Trophoblast cell (in vitro differentiated cells and primary cell): ENCODE results near the gene KCNJ10.

ENCODE experiments used
- DNase-seq, 2 donors: peaks; one replicate each; pipeline ENCODE4 v3.0.0-alpha.2; 2016
- H2AFZ ChIP-seq: 2 replicates; pipeline ENCODE4 v1.6.1; 2013; ENCODE audit warnings: low read length, moderate library complexity, mild to moderate bottlenecking; ENCODE audit not compliant: insufficient read depth, poor library complexity
- H2AK5ac ChIP-seq: 2 replicates; pipeline ENCODE4 v1.6.1; 2013; ENCODE audit warnings: mild to moderate bottlenecking, low read length
- H2BK120ac ChIP-seq: 2 replicates; pipeline ENCODE4 v1.6.1; 2013; ENCODE audit warnings: low read length, mild to moderate bottlenecking, moderate library complexity; ENCODE audit not compliant: insufficient read depth, poor library complexity
- H2BK12ac ChIP-seq: 2 replicates; pipeline ENCODE4 v1.6.1; 2013; ENCODE audit warnings: mild to moderate bottlenecking, low read length, moderate library complexity
- H2BK5ac ChIP-seq: 2 replicates; pipeline ENCODE4 v1.6.1; 2013; ENCODE audit warnings: low read length, low read depth, moderate library complexity, mild to moderate bottlenecking; ENCODE audit not compliant: poor library complexity
- H3K14ac ChIP-seq: 2 replicates; pipeline ENCODE4 v1.6.1; 2013; ENCODE audit warnings: mild to moderate bottlenecking, low read length
- H3K18ac ChIP-seq: 2 replicates; pipeline ENCODE4 v1.6.1; 2013; ENCODE audit warnings: mild to moderate bottlenecking, low read length
- H3K23ac ChIP-seq: 2 replicates; pipeline ENCODE4 v1.6.1; 2013; ENCODE audit warnings: low read length
- H3K27ac ChIP-seq: 2 replicates; pipeline ENCODE4 v1.5.1; 2013; ENCODE audit warnings: low read depth, mild to moderate bottlenecking, inconsistent platforms, low read length, moderate library complexity
- H3K27me3 ChIP-seq: 2 replicates; pipeline ENCODE4 v1.6.1; 2013; ENCODE audit warnings: inconsistent platforms, mild to moderate bottlenecking, low read length, moderate library complexity; ENCODE audit not compliant: insufficient read depth
- H3K36me3 ChIP-seq, 2 experiments: 1 replicate in 1 of 2; 2 replicates in 1 of 2; pipeline ENCODE4 v1.6.1; 2013; ENCODE audit warnings: low read length in 2 of 2, mild to moderate bottlenecking in 2 of 2, moderate library complexity in 1 of 2; ENCODE audit not compliant: insufficient read depth in 2 of 2, control insufficient read depth in 1 of 2
- H3K4ac ChIP-seq: 2 replicates; pipeline ENCODE4 v1.6.1; 2013; ENCODE audit warnings: low read depth, mild to moderate bottlenecking, low read length, moderate library complexity
- H3K4me1 ChIP-seq, 2 experiments: 1 replicate in 1 of 2; 2 replicates in 1 of 2; pipeline ENCODE4 v1.6.1; 2013; ENCODE audit warnings: low read length in 2 of 2, mild to moderate bottlenecking in 2 of 2, moderate library complexity in 1 of 2; ENCODE audit not compliant: insufficient read depth in 2 of 2, control insufficient read depth in 1 of 2
- H3K4me2 ChIP-seq: 2 replicates; pipeline ENCODE4 v1.6.1; 2013; ENCODE audit warnings: inconsistent platforms, mild to moderate bottlenecking, low read length, moderate library complexity
- H3K4me3 ChIP-seq: 2 replicates; pipeline ENCODE4 v1.5.1; 2013; ENCODE audit warnings: mild to moderate bottlenecking, low read depth, low read length, inconsistent platforms
- H3K79me1 ChIP-seq: one replicate; pipeline ENCODE4 v1.6.1; 2013; ENCODE audit warnings: low read length
- H3K79me2 ChIP-seq: 2 replicates; pipeline ENCODE4 v1.6.1; 2013; ENCODE audit warnings: low read length, mild to moderate bottlenecking; ENCODE audit not compliant: control insufficient read depth, insufficient read depth, poor library complexity
- H3K9ac ChIP-seq: 2 replicates; pipeline ENCODE4 v1.6.1; 2013; ENCODE audit warnings: mild to moderate bottlenecking, low read length
- H3K9me3 ChIP-seq: 2 replicates; pipeline ENCODE4 v1.6.1; 2013; ENCODE audit warnings: low read depth, mild to moderate bottlenecking, control low read depth, inconsistent platforms, low read length; ENCODE audit not compliant: insufficient read depth
- H4K12ac ChIP-seq: 2 replicates; pipeline ENCODE4 v1.6.1; 2013; ENCODE audit warnings: low read depth, mild to moderate bottlenecking, low read length, moderate library complexity
- H4K8ac ChIP-seq: 2 replicates; pipeline ENCODE4 v1.6.1; 2013; ENCODE audit warnings: low read depth, mild to moderate bottlenecking, low read length, moderate library complexity
- H4K91ac ChIP-seq: one replicate; pipeline ENCODE4 v1.6.1; 2013; ENCODE audit warnings: low read depth, mild to moderate bottlenecking, low read length, moderate library complexity
- WGBS: extraction: QIAGEN DNeasy Blood & Tissue Kit; methylation state at CpG from one replicate; pipeline ENCODE4 v1.1.7; 2013; ENCODE audit warnings: missing lambda C conversion rate; ENCODE audit not compliant: insufficient read length, insufficient coverage; ENCODE audit errors: extremely low coverage; 5-methylcytosine and 5-hydroxymethylcytosine counted together

Gene KCNJ10

DNA sequence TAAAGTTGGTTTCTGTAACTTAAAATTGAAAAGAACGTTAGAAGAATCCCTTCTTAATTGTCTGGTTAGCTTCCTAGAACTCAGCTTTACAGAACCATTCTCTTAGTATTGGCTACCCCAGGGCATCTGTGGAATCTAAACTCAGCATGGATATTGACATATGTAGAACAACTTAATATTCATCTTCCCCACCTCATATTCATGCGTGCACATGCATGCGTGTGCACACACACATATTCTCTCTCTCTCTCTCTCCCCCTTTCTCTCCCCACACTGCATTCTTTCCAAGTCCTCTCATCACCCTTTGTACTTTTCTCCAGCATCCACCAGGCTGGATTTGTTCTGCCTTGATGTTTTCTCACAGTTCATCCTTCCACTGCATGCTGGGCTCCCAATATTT lies 51.6 kb downstream of the KCNJ10 start:
- Histone ChIP-seq H2BK12ac (no peak overlapping the region), H3K36me3 (no peaks in the 10 kb centered on the region), H4K91ac (no peak overlapping the region), H3K4ac (no peak overlapping the region), H3K9ac (no peak overlapping the region), H2AK5ac (no peak overlapping the region), H3K79me2 (no peaks in the 10 kb centered on the region), H2AFZ (no peak overlapping the region), H3K9me3 (no peaks in the 10 kb centered on the region), H3K4me2 (no peak overlapping the region), H3K4me1 (peaks cover 0 to 2% of the 10 kb centered on the region in 2 experiments), H3K4me3 (no peak overlapping the region), H3K27ac (no peak overlapping the region), H2BK120ac (no peak overlapping the region), H3K14ac (no peak overlapping the region), H4K12ac (no peak overlapping the region), H3K79me1 (peaks cover 1% of the 10 kb centered on the region), H4K8ac (no peak overlapping the region), H3K23ac (no peak overlapping the region), H3K18ac (no peak overlapping the region), H3K27me3 (no peaks in the 10 kb centered on the region), H2BK5ac (no peak overlapping the region)
- DNase-seq = no peak
- WGBS = no CpG with 5 or more reads among the region's 3 CpGs

DNA sequence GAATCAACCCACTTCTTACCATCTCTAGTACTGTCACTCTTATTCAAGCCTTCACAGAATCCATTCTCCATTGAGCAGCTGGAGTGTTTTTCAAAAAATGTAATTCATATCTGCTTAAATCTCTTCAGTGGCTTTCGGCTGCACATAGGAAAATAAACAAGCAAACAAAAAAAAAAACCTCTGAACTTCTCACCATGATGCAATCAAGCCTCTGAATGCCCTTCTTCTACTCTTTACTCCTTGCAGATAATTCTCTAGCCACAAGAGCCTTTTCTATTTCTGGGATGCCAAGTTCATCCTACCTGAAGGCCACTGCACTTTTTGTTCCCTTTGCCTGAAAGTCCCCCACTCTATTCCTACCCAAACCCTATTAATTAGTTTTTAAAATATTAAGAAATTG lies 52.4 kb downstream of the KCNJ10 start:
- Histone ChIP-seq H3K79me2 (no peaks in the 10 kb centered on the region), H2BK120ac (no peak overlapping the region), H2AFZ (no peak overlapping the region), H3K9me3 (no peaks in the 10 kb centered on the region), H3K79me1 (peaks cover 1% of the 10 kb centered on the region), H2BK5ac (no peak overlapping the region), H3K27me3 (no peaks in the 10 kb centered on the region), H3K23ac (no peak overlapping the region), H2BK12ac (no peak overlapping the region), H4K12ac (no peak overlapping the region), H3K27ac (no peak overlapping the region), H3K4me3 (no peak overlapping the region), H3K4me2 (no peak overlapping the region), H3K4me1 (peaks cover 0 to 2% of the 10 kb centered on the region in 2 experiments), H3K14ac (no peak overlapping the region), H3K9ac (no peak overlapping the region), H3K18ac (no peak overlapping the region), H3K36me3 (no peaks in the 10 kb centered on the region), H2AK5ac (no peak overlapping the region), H3K4ac (no peak overlapping the region), H4K8ac (no peak overlapping the region), H4K91ac (no peak overlapping the region)
- no CpG with 5 or more reads among the region's 1 CpG for WGBS
- no peak for DNase-seq

- Histone ChIP-seq H3K79me1 (no peaks in the 10 kb centered on the region), H3K23ac (no peak overlapping the region), H3K27me3 (no peaks in the 10 kb centered on the region), H3K4me1 (no peaks in the 10 kb centered on the region), H4K12ac (no peak overlapping the region), H2BK5ac (no peak overlapping the region), H2BK120ac (no peak overlapping the region), H3K36me3 (no peaks in the 10 kb centered on the region), H3K27ac (no peak overlapping the region), H3K9me3 (no peaks in the 10 kb centered on the region), H3K4me2 (no peak overlapping the region), H4K91ac (no peak overlapping the region), H3K14ac (no peak overlapping the region), H3K4me3 (no peak overlapping the region), H2AFZ (no peak overlapping the region), H3K9ac (no peak overlapping the region), H3K4ac (no peak overlapping the region), H2BK12ac (no peak overlapping the region), H3K18ac (no peak overlapping the region), H2AK5ac (no peak overlapping the region), H3K79me2 (no peaks in the 10 kb centered on the region), H4K8ac (no peak overlapping the region)
- no peak for DNase-seq
- WGBS = no CpG with 5 or more reads among the region's 3 CpGs
Measured at GRCh38 chr1:160011781-160012180, 58.2 kb downstream of the KCNJ10 start.

GRCh38 chr1:160009801-160010200 lies 60.2 kb downstream of the KCNJ10 start:
- H3K36me3 ChIP-seq = no peaks in the 10 kb centered on the region
- no peak overlapping the region for H3K27ac ChIP-seq
- no peak overlapping the region for H3K18ac ChIP-seq
- WGBS = no CpG with 5 or more reads among the region's 2 CpGs
- H3K23ac ChIP-seq = no peak overlapping the region
- H2BK120ac ChIP-seq = no peak overlapping the region
- no peak overlapping the region for H3K9ac ChIP-seq
- no peaks in the 10 kb centered on the region for H3K79me2 ChIP-seq
- no peak overlapping the region for H2BK5ac ChIP-seq
- H2AK5ac ChIP-seq = no peak overlapping the region
- no peak overlapping the region for H2AFZ ChIP-seq
- H3K4me3 ChIP-seq = no peak overlapping the region
- no peak overlapping the region for H4K91ac ChIP-seq
- no peaks in the 10 kb centered on the region for H3K27me3 ChIP-seq
- no peak overlapping the region for H2BK12ac ChIP-seq
- no peak overlapping the region for H3K4ac ChIP-seq
- no peaks in the 10 kb centered on the region for H3K4me1 ChIP-seq
- H3K79me1 ChIP-seq = no peaks in the 10 kb centered on the region
- no peaks in the 10 kb centered on the region for H3K9me3 ChIP-seq
- no peak overlapping the region for H3K4me2 ChIP-seq
- no peak for DNase-seq
- no peak overlapping the region for H4K12ac ChIP-seq
- H4K8ac ChIP-seq = no peak overlapping the region
- H3K14ac ChIP-seq = no peak overlapping the region
